H1 (cell line): ENCODE measurements around the gene EEF2. TPM values are rescaled to one million over a fixed set of nuclear protein-coding genes. Genes with fewer than 3 reads are reported as not detected.

Experiments
- CTCF ChIA-PET: fragments of 300-600 bp; sonication (Branson Sonifier 250); formaldehyde crosslinking; loops from one replicate; lab custom pipeline; 2021; ENCODE audit not compliant: partially characterized antibody; lab: Charles Lee
- POLR2A ChIA-PET: fragments of 300-600 bp; sonication (Branson Sonifier 250); formaldehyde crosslinking; loops from one replicate; lab custom pipeline; 2021; ENCODE audit warnings: inconsistent platforms; ENCODE audit not compliant: partially characterized antibody; lab: Charles Lee
- DNase-seq, 2 experiments: peaks; one replicate each; pipeline versions ENCODE4 v3.0.0 to v3.0.0-alpha.2; 2010 to 2022; ENCODE audit warnings: low spot score in 2 of 2, low read depth in 1 of 2, mixed read lengths in 1 of 2
- FAIRE-seq: peaks from 2 replicates; lab custom pipeline; 2011; peaks lifted over from hg19 to GRCh38; lab: Jason Lieb, UNC
- H2AFZ ChIP-seq: 2 replicates; pipeline ENCODE4 v1.8.1; 2012; ENCODE audit warnings: low read length, inconsistent platforms
- H2AK5ac ChIP-seq: 2 replicates; pipeline ENCODE4 v1.6.1; 2013; ENCODE audit warnings: low read depth, low read length
- H2BK120ac ChIP-seq: replicated peaks from 2 replicates; pipeline ENCODE3; 2013; ENCODE audit warnings: low read depth, low read length, inconsistent platforms
- H2BK12ac ChIP-seq: 2 replicates; pipeline ENCODE4 v1.6.1; 2013; ENCODE audit warnings: low read depth, low read length
- H2BK15ac ChIP-seq: 2 replicates; pipeline ENCODE4 v1.6.1; 2013; ENCODE audit warnings: low read length
- H2BK20ac ChIP-seq: 2 replicates; pipeline ENCODE4 v1.6.1; 2013; ENCODE audit warnings: low read length
- H2BK5ac ChIP-seq: 2 replicates; pipeline ENCODE4 v1.6.1; 2013; ENCODE audit warnings: low read depth, low read length
- H3K14ac ChIP-seq: 2 replicates; pipeline ENCODE4 v1.6.1; 2013; ENCODE audit warnings: inconsistent platforms; ENCODE audit not compliant: insufficient read length
- H3K18ac ChIP-seq: 2 replicates; pipeline ENCODE4 v1.6.1; 2013; ENCODE audit warnings: low read length; ENCODE audit errors: extremely low read depth
- H3K23ac ChIP-seq: 2 replicates; pipeline ENCODE4 v1.6.1; 2013; ENCODE audit warnings: inconsistent platforms; ENCODE audit not compliant: insufficient read length
- H3K23me2 ChIP-seq: 2 replicates; pipeline ENCODE4 v1.6.1; 2013; ENCODE audit warnings: low read depth, low read length
- H3K27ac ChIP-seq: 2 replicates; pipeline ENCODE4 v1.6.1; 2011; ENCODE audit warnings: low read depth, low read length, inconsistent platforms
- H3K27me3 ChIP-seq, 4 experiments: replicated peaks in 1 of 4; 1 replicate in 1 of 4; 2 replicates in 3 of 4; pipeline versions ENCODE4 v1.6.1 to v1.8.1; 2011 to 2013; ENCODE audit warnings: low read length in 3 of 4, mild to moderate bottlenecking in 3 of 4, inconsistent platforms in 2 of 4, mixed read lengths in 2 of 4, moderate library complexity in 1 of 4; ENCODE audit not compliant: control insufficient read depth in 3 of 4, insufficient read depth in 3 of 4; ENCODE audit errors: extremely low read depth in 1 of 4
- H3K36me3 ChIP-seq, 4 experiments: 2 replicates each; pipeline versions ENCODE4 v1.6.1 to v1.8.1; 2011 to 2013; ENCODE audit warnings: mild to moderate bottlenecking in 4 of 4, low read length in 3 of 4, moderate library complexity in 2 of 4, control low read depth in 1 of 4, inconsistent platforms in 1 of 4; ENCODE audit not compliant: insufficient read depth in 4 of 4, control insufficient read depth in 2 of 4
- H3K4ac ChIP-seq: replicated peaks from 2 replicates; pipeline ENCODE3; 2013; ENCODE audit warnings: low read length, low read depth, mixed read lengths, inconsistent platforms; ENCODE audit not compliant: insufficient read length
- H3K4me1 ChIP-seq, 4 experiments: replicated peaks in 1 of 4; 1 replicate in 1 of 4; 2 replicates in 3 of 4; pipeline versions ENCODE4 v1.6.1 to v1.8.1; 2011 to 2013; ENCODE audit warnings: low read length in 3 of 4, inconsistent platforms in 2 of 4, mixed read lengths in 1 of 4; ENCODE audit not compliant: insufficient read depth in 4 of 4, control insufficient read depth in 3 of 4
- H3K4me2 ChIP-seq, 2 experiments: 2 replicates each; pipeline versions ENCODE4 v1.6.1 to v1.8.1; 2011 to 2013; ENCODE audit warnings: low read depth in 2 of 2, low read length in 2 of 2, control low read depth in 1 of 2, inconsistent platforms in 1 of 2, mild to moderate bottlenecking in 1 of 2; ENCODE audit not compliant: insufficient read depth in 1 of 2
- H3K4me3 ChIP-seq, 4 experiments: fragments of 200-600, 300-600 bp in 1 of 4; sonication (generic), shearing (Covaris generic), sonication (Bioruptor Twin) in 1 of 4; 2 replicates each; pipeline versions ENCODE4 v1.5.1 to v1.8.1; 2011 to 2016; ENCODE audit warnings: low read length in 4 of 4, low read depth in 3 of 4, control low read depth in 2 of 4, inconsistent platforms in 2 of 4, mild to moderate bottlenecking in 2 of 4, mixed read lengths in 1 of 4, moderate library complexity in 1 of 4; ENCODE audit not compliant: insufficient read depth in 2 of 4; ENCODE audit errors: extremely low read depth in 1 of 4
- H3K56ac ChIP-seq: replicated peaks from 2 replicates; pipeline ENCODE3; 2013; ENCODE audit warnings: low read depth, mild to moderate bottlenecking, mixed read lengths, low read length, inconsistent platforms; ENCODE audit not compliant: insufficient read length
- H3K79me1 ChIP-seq: 2 replicates; pipeline ENCODE4 v1.6.1; 2013; ENCODE audit warnings: low read depth, low read length, control low read depth
- H3K79me2 ChIP-seq, 2 experiments: 2 replicates each; pipeline versions ENCODE4 v1.6.1 to v1.8.1; 2012 to 2013; ENCODE audit warnings: low read length in 2 of 2, mild to moderate bottlenecking in 2 of 2, inconsistent platforms in 1 of 2; ENCODE audit not compliant: insufficient read depth in 2 of 2, control insufficient read depth in 1 of 2
- H3K9ac ChIP-seq, 4 experiments: replicated peaks in 1 of 4; 1 replicate in 1 of 4; 2 replicates in 3 of 4; pipeline versions ENCODE4 v1.6.1 to v1.8.1; 2011 to 2013; ENCODE audit warnings: low read depth in 3 of 4, low read length in 3 of 4, control low read depth in 2 of 4, mild to moderate bottlenecking in 2 of 4, moderate library complexity in 2 of 4, inconsistent platforms in 1 of 4; ENCODE audit errors: extremely low read depth in 1 of 4
- H3K9me3 ChIP-seq, 2 experiments: 2 replicates each; pipeline versions ENCODE4 v1.6.1 to v1.8.1; 2012 to 2013; ENCODE audit warnings: mild to moderate bottlenecking in 2 of 2, moderate library complexity in 2 of 2, control low read depth in 1 of 2, inconsistent platforms in 1 of 2, low read depth in 1 of 2, low read length in 1 of 2, mixed read lengths in 1 of 2; ENCODE audit not compliant: insufficient read depth in 2 of 2
- H4K20me1 ChIP-seq, 2 experiments: replicated peaks in 1 of 2; 2 replicates each; pipeline versions ENCODE3 to v1.8.1; 2011 to 2013; ENCODE audit warnings: inconsistent platforms in 2 of 2, low read length in 2 of 2, mild to moderate bottlenecking in 1 of 2; ENCODE audit not compliant: insufficient read depth in 2 of 2, control insufficient read depth in 1 of 2
- H4K5ac ChIP-seq: 2 replicates; pipeline ENCODE4 v1.6.1; 2013; ENCODE audit warnings: low read length, low read depth, mixed read lengths, inconsistent platforms; ENCODE audit not compliant: insufficient read length
- H4K8ac ChIP-seq: 2 replicates; pipeline ENCODE4 v1.8.0; 2013; ENCODE audit warnings: mild to moderate bottlenecking, moderate library complexity, low read length, inconsistent platforms; ENCODE audit not compliant: insufficient read depth; ENCODE audit errors: extremely low read depth
- H4K91ac ChIP-seq: replicated peaks from 2 replicates; pipeline ENCODE3; 2013; ENCODE audit warnings: low read length, mixed read lengths, inconsistent platforms; ENCODE audit not compliant: insufficient read length
- WGBS, 2 experiments: shearing (Covaris generic) in 1 of 2; methylation state at CpG; one replicate each; pipeline versions ENCODE4 v1.1.6 to v1.1.7; 2013 to 2015; ENCODE audit warnings: low lambda C conversion rate in 2 of 2, mixed read lengths in 2 of 2, inconsistent platforms in 1 of 2, low coverage in 1 of 2, missing lambda C conversion rate in 1 of 2; ENCODE audit not compliant: insufficient replicate concordance in 2 of 2, insufficient coverage in 1 of 2, insufficient read length in 1 of 2; ENCODE audit errors: extremely low coverage in 1 of 2, missing lambda C conversion rate in 1 of 2; 5-methylcytosine and 5-hydroxymethylcytosine counted together
- polyA plus RNA-seq, 7 experiments: library from polyadenylated mRNA; depleted of rRNA in 3 of 7; stranded (reverse) in 5 of 7; unstranded in 2 of 7; fragments of >200 nt in 5 of 7; fragments of 200-250 nt in 2 of 7; gene quantifications; 1 replicate in 5 of 7; 2 replicates in 1 of 7; 4 replicates in 1 of 7; pipeline versions ENCODE4 v1.2.1 to v1.2.3, GENCODE V29; 2011 to 2013; ENCODE audit warnings: missing spikeins in 2 of 7, mixed read lengths in 2 of 7
- total RNA-seq: library from RNA; stranded (reverse); fragmentation: NEBNext Ultra II Directional; extraction: Animal tissue kit (Norgen Biotek cat#: 25700); gene quantifications from 2 replicates; pipeline ENCODE4 v1.2.1, GENCODE V29; 2021

Gene EEF2
- total and polyA plus RNA-seq, 2 of the 8 experiments (the other 6 are each of a cell fraction or from before 2014, with no cell fraction given), result 1,554 to 3,380 TPM

DNA sequence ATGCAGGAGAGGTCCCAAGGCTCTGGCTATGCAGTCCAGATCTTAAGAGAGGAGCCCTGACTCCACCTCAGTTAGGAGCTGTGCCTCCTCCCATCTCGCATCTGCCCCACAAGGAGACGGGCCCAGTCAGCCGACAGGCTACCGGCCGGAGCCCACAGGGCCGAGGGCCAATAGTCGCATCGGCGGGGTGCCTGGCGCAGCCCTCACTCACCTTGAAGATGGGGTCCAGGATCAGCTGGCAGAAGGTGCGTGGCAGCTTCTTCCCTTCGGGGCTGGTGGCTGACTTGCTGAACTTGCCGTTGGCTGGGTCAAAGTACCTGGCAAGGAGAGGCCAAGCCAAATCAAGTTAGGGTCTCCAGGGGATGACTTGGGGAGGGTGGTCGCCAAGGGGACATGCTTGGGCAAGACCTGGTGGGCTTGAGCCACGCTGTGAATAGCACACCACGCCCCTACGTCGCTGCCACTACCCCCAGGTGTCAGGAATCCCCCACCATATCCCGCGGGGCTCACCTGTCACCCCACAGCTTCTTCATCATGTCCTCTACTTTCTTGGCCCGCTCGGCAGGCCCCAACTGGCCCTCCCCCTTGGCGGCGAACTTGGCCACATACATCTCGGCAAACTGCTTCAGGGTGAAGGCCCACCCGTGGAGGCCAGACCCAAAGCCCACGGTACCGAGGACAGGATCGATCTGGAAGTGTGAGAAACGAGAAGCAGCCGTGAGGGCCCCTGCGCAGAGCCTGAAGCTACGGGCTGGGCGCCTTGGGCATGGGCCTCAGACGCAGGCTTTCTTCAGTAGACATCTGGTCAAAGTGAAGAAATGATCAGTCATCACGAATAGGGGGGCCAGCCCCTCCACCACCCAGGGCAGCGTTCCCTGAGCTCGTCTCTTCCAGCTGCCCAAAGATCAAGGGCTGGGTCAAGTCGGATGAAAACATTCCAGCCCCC lies 3.3 kb downstream of the EEF2 start:
- no peak overlapping the region for H3K4me3 ChIP-seq

More for the DNA sequence above, 3.3 kb downstream of the EEF2 start:
- H3K18ac ChIP-seq, result no peak overlapping the region
- H3K4me2 ChIP-seq, result peak overlapping the region in 1 of 2 experiments; percentile 95; a peak in 1 of 4 replicates
- no peak overlapping the region for H2BK20ac ChIP-seq
- H4K91ac ChIP-seq, result no peak overlapping the region
- 91% methylated on average over 38 of the region's 39 CpGs; no CpG with 5 or more reads in 1 of the 2 experiments for WGBS, 2 experiments
- peak overlapping the region; percentile 31; the same call in 1 of the 2 replicates for H3K27ac ChIP-seq
- H4K5ac ChIP-seq, result no peak overlapping the region
- H3K79me1 ChIP-seq, result peaks cover 16% of the 10 kb centered on the region
- H3K9ac ChIP-seq, result peak overlapping the region in 2 of 4 experiments; percentile 8 to 9; a peak in 2 of 7 replicates
- ChIA-PET CTCF (interaction anchor here (0.6 kb wide), 2 partner anchors 192 to 441 kb away, joined by 3 read pairs; no protein-coding TSS in a partner anchor), POLR2A (interaction anchor here (0.5 to 12.0 kb wide), 22 partner anchors 7 to 254 kb away, joined by 3 to 870 read pairs (median 4); partner anchors contain the start of genes ATCAY, DAPK3, MRPL54 and NMRK2)
- H2BK15ac ChIP-seq, result no peak overlapping the region
- no peak for DNase-seq
- no peak overlapping the region; the same call in 1 of the 2 replicates for H4K8ac ChIP-seq
- H2AK5ac ChIP-seq, result no peak overlapping the region
- H3K4me1 ChIP-seq, result peaks cover 2 to 13% (median 10%) of the 10 kb centered on the region in 4 experiments
- H3K9me3 ChIP-seq, result no peaks in the 10 kb centered on the region
- no peak overlapping the region for H2AFZ ChIP-seq
- H2BK12ac ChIP-seq, result no peak overlapping the region
- peak overlapping the region; percentile 3 for H3K4ac ChIP-seq
- H3K23ac ChIP-seq, result no peak overlapping the region
- H2BK5ac ChIP-seq, result peak overlapping the region; percentile 52; the same call in 1 of the 2 replicates
- FAIRE-seq, result no peak
- H3K14ac ChIP-seq, result no peak overlapping the region
- no peak overlapping the region for H3K56ac ChIP-seq
- H3K27me3 ChIP-seq, result no peaks in the 10 kb centered on the region
- H3K23me2 ChIP-seq, result peaks cover 8% of the 10 kb centered on the region
- H3K79me2 ChIP-seq, result peaks cover 19 to 68% of the 10 kb centered on the region in 2 experiments
- no peak overlapping the region for H2BK120ac ChIP-seq
- peaks cover 72 to 74% of the 10 kb centered on the region in 2 experiments for H4K20me1 ChIP-seq
- H3K36me3 ChIP-seq, result peaks cover 66 to 77% (median 71%) of the 10 kb centered on the region in 4 experiments
